GM12865 (cell line): Measurements from ENCODE around the gene BMPR2.

Experiments
- DNase-seq: peaks from one replicate; pipeline ENCODE4 v3.0.0; 2010; ENCODE audit warnings: low read depth
- H3K4me3 ChIP-seq: 2 replicates; pipeline ENCODE4 v1.5.1; 2011; ENCODE audit warnings: mild to moderate bottlenecking, low read depth, low read length, control low read depth
- TF ChIP-seq, protein P1 (sequence below): IDR thresholded peaks from 2 replicates; pipeline ENCODE4 v1.5.1; 2011; ENCODE audit warnings: low read length, control low read depth, low read depth, inconsistent platforms; ENCODE audit not compliant: insufficient read depth; ENCODE audit errors: missing control alignments

Gene BMPR2

DNA sequence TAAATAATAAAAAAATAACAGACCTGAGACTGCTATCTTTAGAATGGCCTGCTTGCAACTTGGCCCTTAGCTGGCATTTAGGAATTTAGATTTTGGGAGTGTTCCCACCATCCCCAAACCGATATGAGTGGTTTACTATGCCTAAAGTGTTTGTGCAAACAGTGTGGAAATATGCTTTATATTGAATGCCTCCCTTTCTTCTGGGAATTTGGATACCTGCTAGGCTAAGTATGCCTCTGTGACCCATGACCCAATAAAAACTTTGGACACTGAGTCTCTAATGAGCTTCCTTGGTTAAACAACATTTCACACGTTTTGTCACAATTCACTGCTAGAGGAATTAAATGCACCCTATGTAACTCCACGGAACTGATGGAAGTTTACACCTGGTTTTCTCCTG lies 73.2 kb downstream of the BMPR2 start:
- DNase-seq, result no peak
- no peak overlapping the region for H3K4me3 ChIP-seq
- TF ChIP-seq, protein P1, sequence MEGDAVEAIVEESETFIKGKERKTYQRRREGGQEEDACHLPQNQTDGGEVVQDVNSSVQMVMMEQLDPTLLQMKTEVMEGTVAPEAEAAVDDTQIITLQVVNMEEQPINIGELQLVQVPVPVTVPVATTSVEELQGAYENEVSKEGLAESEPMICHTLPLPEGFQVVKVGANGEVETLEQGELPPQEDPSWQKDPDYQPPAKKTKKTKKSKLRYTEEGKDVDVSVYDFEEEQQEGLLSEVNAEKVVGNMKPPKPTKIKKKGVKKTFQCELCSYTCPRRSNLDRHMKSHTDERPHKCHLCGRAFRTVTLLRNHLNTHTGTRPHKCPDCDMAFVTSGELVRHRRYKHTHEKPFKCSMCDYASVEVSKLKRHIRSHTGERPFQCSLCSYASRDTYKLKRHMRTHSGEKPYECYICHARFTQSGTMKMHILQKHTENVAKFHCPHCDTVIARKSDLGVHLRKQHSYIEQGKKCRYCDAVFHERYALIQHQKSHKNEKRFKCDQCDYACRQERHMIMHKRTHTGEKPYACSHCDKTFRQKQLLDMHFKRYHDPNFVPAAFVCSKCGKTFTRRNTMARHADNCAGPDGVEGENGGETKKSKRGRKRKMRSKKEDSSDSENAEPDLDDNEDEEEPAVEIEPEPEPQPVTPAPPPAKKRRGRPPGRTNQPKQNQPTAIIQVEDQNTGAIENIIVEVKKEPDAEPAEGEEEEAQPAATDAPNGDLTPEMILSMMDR, result no peak

- TF ChIP-seq, protein P1, result no peak
- no peak for DNase-seq
- H3K4me3 ChIP-seq, result no peak overlapping the region
Measured at GRCh38 chr2:202450785-202451184, 74.7 kb downstream of the BMPR2 start.

- no peak for DNase-seq
- no peak overlapping the region for H3K4me3 ChIP-seq
- TF ChIP-seq, protein P1, result no peak
Measured at GRCh38 chr2:202452744-202453143, 76.6 kb downstream of the BMPR2 start.

DNA sequence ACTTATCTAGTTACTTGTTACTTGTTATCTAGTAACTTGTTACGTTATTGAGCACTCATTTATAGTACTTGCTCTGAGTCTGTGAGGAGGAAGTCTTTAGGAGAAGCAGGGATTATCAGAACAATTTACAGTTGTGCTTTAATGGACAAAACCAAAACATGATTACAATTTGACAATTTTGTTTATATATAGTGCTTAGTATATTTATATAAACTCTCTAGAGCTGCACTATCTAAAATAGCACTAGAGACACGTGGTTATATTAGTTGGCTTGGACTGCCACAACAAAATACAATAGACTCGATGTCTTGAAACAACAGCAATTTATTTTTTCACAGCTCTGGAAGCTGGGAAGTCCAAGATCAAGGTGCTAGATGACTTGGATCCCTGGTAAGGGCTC lies 78.4 kb downstream of the BMPR2 start:
- TF ChIP-seq, protein P1, result no peak

DNA sequence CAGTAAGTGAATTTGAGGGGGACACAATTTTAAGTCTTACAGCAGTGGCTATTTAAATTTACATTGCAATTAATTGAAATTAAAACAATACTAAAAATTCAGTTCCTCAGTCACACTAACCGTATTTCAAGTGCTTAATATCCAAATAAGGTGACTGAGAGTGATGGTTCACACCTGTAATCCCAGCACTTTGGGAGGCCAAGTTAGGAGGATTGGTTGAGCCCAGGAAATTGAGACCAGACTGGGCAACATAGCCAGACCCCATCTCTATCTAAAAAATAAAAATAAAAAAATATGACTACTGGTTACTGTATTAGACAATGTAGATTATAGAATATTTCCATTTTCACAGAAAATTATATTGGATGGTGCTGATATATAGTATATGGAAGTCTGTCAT lies 79.0 kb downstream of the BMPR2 start:
- no peak for DNase-seq
- no peak overlapping the region for H3K4me3 ChIP-seq
- TF ChIP-seq, protein P1, result no peak

More for the DNA sequence above, 78.4 kb downstream of the BMPR2 start:
- no peak for DNase-seq
- no peak overlapping the region for H3K4me3 ChIP-seq

GRCh38 chr2:202460119-202460518 lies 84.0 kb downstream of the BMPR2 start:
- DNase-seq, result no peak
- TF ChIP-seq, protein P1, result no peak
- no peak overlapping the region for H3K4me3 ChIP-seq

- no peak for DNase-seq
- no peak overlapping the region for H3K4me3 ChIP-seq
- TF ChIP-seq, protein P1, result no peak
Measured at GRCh38 chr2:202479090-202479489, 103.0 kb downstream of the BMPR2 start.
